Measurements from ENCODE around the gene PLCD3. TPM values are rescaled to one million over a fixed set of nuclear protein-coding genes. Genes with fewer than 3 reads are reported as not detected.
A peak's percentile ranks its signal among the peaks of the same experiment; 100 is the strongest.

Gene PLCD3
- total and polyA plus RNA-seq, 2 of the 13 experiments (the other 11 are each of a cell fraction or from before 2014, with no cell fraction given): 11.3 to 39.1 TPM

DNA sequence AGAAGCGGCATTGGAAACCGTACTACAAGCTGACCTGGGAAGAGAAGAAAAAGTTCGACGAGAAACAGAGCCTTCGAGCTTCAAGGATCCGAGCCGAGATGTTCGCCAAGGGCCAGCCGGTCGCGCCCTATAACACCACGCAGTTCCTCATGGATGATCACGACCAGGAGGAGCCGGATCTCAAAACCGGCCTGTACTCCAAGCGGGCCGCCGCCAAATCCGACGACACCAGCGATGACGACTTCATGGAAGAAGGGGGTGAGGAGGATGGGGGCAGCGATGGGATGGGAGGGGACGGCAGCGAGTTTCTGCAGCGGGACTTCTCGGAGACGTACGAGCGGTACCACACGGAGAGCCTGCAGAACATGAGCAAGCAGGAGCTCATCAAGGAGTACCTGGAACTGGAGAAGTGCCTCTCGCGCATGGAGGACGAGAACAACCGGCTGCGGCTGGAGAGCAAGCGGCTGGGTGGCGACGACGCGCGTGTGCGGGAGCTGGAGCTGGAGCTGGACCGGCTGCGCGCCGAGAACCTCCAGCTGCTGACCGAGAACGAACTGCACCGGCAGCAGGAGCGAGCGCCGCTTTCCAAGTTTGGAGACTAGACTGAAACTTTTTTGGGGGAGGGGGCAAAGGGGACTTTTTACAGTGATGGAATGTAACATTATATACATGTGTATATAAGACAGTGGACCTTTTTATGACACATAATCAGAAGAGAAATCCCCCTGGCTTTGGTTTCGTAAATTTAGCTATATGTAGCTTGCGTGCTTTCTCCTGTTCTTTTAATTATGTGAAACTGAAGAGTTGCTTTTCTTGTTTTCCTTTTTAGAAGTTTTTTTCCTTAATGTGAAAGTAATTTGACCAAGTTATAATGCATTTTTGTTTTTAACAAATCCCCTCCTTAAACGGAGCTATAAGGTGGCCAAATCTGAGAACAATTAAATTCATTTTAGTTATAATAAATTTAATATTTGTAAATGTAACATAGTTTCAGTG is 17.7 kb upstream of the PLCD3 start (continued):
- TF ChIP-seq TBX2 (CRISPR knock-in tag; IDR thresholded peaks at IDR 0.05; ENCODE audit: borderline replicate concordance): peak; percentile 6; the same call in 1 of the 2 replicates
- 0 out of 2 replicates have a peak, but pooled peaks have one; percentile 11 for TF ChIP-seq HHEX (CRISPR knock-in tag; IDR thresholded peaks at IDR 0.05)
- TF ChIP-seq KLF6 (CRISPR knock-in tag; IDR thresholded peaks at IDR 0.05): no peak
- 0 out of 2 replicates have a peak, but pooled peaks have one; percentile 40 for TF ChIP-seq ZNF263 (CRISPR knock-in tag; IDR thresholded peaks at IDR 0.05)
- TF ChIP-seq ZNF644 (CRISPR knock-in tag; IDR thresholded peaks at IDR 0.05; ENCODE audit: low read depth): no peak
- TF ChIP-seq, protein P1, sequence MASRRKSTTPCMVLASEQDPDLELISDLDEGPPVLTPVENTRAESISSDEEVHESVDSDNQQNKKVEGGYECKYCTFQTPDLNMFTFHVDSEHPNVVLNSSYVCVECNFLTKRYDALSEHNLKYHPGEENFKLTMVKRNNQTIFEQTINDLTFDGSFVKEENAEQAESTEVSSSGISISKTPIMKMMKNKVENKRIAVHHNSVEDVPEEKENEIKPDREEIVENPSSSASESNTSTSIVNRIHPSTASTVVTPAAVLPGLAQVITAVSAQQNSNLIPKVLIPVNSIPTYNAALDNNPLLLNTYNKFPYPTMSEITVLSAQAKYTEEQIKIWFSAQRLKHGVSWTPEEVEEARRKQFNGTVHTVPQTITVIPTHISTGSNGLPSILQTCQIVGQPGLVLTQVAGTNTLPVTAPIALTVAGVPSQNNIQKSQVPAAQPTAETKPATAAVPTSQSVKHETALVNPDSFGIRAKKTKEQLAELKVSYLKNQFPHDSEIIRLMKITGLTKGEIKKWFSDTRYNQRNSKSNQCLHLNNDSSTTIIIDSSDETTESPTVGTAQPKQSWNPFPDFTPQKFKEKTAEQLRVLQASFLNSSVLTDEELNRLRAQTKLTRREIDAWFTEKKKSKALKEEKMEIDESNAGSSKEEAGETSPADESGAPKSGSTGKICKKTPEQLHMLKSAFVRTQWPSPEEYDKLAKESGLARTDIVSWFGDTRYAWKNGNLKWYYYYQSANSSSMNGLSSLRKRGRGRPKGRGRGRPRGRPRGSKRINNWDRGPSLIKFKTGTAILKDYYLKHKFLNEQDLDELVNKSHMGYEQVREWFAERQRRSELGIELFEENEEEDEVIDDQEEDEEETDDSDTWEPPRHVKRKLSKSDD (CRISPR knock-in tag; IDR thresholded peaks at IDR 0.05; ENCODE audit: low read depth): peak; percentile 59; the same call in 1 of the 2 replicates
- TF ChIP-seq, protein P2, sequence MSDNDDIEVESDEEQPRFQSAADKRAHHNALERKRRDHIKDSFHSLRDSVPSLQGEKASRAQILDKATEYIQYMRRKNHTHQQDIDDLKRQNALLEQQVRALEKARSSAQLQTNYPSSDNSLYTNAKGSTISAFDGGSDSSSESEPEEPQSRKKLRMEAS (IDR thresholded peaks at IDR 0.05): peak; percentile 46; the same call in 1 of the 2 replicates
- TF ChIP-seq, protein P3, sequence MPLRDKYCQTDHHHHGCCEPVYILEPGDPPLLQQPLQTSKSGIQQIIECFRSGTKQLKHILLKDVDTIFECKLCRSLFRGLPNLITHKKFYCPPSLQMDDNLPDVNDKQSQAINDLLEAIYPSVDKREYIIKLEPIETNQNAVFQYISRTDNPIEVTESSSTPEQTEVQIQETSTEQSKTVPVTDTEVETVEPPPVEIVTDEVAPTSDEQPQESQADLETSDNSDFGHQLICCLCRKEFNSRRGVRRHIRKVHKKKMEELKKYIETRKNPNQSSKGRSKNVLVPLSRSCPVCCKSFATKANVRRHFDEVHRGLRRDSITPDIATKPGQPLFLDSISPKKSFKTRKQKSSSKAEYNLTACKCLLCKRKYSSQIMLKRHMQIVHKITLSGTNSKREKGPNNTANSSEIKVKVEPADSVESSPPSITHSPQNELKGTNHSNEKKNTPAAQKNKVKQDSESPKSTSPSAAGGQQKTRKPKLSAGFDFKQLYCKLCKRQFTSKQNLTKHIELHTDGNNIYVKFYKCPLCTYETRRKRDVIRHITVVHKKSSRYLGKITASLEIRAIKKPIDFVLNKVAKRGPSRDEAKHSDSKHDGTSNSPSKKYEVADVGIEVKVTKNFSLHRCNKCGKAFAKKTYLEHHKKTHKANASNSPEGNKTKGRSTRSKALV (CRISPR knock-in tag; IDR thresholded peaks at IDR 0.05): peak; percentile 91
- no peak for TF ChIP-seq MBNL3 (CRISPR knock-in tag; conservative IDR thresholded peaks at IDR 0.05)
- no peak for TF ChIP-seq ZNF572 (CRISPR knock-in tag; IDR thresholded peaks at IDR 0.05)
- TF ChIP-seq MYC (CRISPR knock-in tag; IDR thresholded peaks at IDR 0.05; ENCODE audit: borderline replicate concordance): peak; percentile 41; the same call in 1 of the 2 replicates
- TF ChIP-seq, protein P4, sequence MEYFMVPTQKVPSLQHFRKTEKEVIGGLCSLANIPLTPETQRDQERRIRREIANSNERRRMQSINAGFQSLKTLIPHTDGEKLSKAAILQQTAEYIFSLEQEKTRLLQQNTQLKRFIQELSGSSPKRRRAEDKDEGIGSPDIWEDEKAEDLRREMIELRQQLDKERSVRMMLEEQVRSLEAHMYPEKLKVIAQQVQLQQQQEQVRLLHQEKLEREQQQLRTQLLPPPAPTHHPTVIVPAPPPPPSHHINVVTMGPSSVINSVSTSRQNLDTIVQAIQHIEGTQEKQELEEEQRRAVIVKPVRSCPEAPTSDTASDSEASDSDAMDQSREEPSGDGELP (IDR thresholded peaks at IDR 0.05; ENCODE audit: borderline replicate concordance, low read depth): peak; percentile 63; the same call in 1 of the 2 replicates
- TF ChIP-seq, protein P5, sequence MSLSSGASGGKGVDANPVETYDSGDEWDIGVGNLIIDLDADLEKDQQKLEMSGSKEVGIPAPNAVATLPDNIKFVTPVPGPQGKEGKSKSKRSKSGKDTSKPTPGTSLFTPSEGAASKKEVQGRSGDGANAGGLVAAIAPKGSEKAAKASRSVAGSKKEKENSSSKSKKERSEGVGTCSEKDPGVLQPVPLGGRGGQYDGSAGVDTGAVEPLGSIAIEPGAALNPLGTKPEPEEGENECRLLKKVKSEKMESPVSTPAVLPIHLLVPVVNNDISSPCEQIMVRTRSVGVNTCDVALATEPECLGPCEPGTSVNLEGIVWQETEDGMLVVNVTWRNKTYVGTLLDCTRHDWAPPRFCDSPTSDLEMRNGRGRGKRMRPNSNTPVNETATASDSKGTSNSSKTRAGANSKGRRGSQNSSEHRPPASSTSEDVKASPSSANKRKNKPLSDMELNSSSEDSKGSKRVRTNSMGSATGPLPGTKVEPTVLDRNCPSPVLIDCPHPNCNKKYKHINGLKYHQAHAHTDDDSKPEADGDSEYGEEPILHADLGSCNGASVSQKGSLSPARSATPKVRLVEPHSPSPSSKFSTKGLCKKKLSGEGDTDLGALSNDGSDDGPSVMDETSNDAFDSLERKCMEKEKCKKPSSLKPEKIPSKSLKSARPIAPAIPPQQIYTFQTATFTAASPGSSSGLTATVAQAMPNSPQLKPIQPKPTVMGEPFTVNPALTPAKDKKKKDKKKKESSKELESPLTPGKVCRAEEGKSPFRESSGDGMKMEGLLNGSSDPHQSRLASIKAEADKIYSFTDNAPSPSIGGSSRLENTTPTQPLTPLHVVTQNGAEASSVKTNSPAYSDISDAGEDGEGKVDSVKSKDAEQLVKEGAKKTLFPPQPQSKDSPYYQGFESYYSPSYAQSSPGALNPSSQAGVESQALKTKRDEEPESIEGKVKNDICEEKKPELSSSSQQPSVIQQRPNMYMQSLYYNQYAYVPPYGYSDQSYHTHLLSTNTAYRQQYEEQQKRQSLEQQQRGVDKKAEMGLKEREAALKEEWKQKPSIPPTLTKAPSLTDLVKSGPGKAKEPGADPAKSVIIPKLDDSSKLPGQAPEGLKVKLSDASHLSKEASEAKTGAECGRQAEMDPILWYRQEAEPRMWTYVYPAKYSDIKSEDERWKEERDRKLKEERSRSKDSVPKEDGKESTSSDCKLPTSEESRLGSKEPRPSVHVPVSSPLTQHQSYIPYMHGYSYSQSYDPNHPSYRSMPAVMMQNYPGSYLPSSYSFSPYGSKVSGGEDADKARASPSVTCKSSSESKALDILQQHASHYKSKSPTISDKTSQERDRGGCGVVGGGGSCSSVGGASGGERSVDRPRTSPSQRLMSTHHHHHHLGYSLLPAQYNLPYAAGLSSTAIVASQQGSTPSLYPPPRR (CRISPR knock-in tag; IDR thresholded peaks at IDR 0.05; ENCODE audit: borderline replicate concordance): peak; percentile 28; the same call in 1 of the 2 replicates
- TF ChIP-seq KDM2A (CRISPR knock-in tag; IDR thresholded peaks at IDR 0.05; ENCODE audit: borderline replicate concordance, low read depth): peak; percentile 78
- no peak for TF ChIP-seq ZNF337 (CRISPR knock-in tag; IDR thresholded peaks at IDR 0.05; ENCODE audit: borderline replicate concordance, low read depth)
- peak; percentile 15; the same call in 1 of the 2 replicates for TF ChIP-seq ARID2 (CRISPR knock-in tag; IDR thresholded peaks at IDR 0.05; ENCODE audit: borderline replicate concordance)
- no peak for TF ChIP-seq HDAC1 (CRISPR knock-in tag; IDR thresholded peaks at IDR 0.05)
